Measurements from ENCODE around the gene EMP1. TPM values are rescaled to one million over a fixed set of nuclear protein-coding genes. Genes with fewer than 3 reads are reported as not detected.

EMP1 gene
- total and polyA plus RNA-seq, 2 of the 13 experiments (the other 11 are each of a cell fraction or from before 2014, with no cell fraction given), result 0.13 to 0.61 TPM

GRCh38 chr12:13199592-13199991 is 3.1 kb downstream of the EMP1 start (continued):
- no peak for TF ChIP-seq DMTF1 (CRISPR knock-in tag; IDR thresholded peaks at IDR 0.05)
- no peak for TF ChIP-seq RXRA (CRISPR knock-in tag; IDR thresholded peaks at IDR 0.05)
- TF ChIP-seq ETV5 (CRISPR knock-in tag; IDR thresholded peaks at IDR 0.05; ENCODE audit: borderline replicate concordance), result no peak
- TF ChIP-seq ZNF503 (CRISPR knock-in tag; IDR thresholded peaks at IDR 0.05), result no peak
- no peak for TF ChIP-seq DR1 (CRISPR knock-in tag; IDR thresholded peaks at IDR 0.05)
- TF ChIP-seq U2AF2 (IDR thresholded peaks at IDR 0.05; ENCODE audit: low read depth, low read length), result no peak
- no peak for TF ChIP-seq BORCS8-MEF2B (CRISPR knock-in tag; IDR thresholded peaks at IDR 0.05)

GRCh38 chr12:13200841-13201240 is 4.3 kb downstream of the EMP1 start:
- no peak overlapping the region for H3K4me2 ChIP-seq (ENCODE audit: low read depth, low read length)
- CTCF ChIA-PET (ENCODE audit: low intra/inter-chr PET ratio, low total read pairs), result no interaction called here
- ATAC-seq (no peak), FAIRE-seq (no peak), DNase-seq (ENCODE audit: low spot score) (no peak)
- peaks cover 3 to 55% of the 10 kb centered on the region in 2 experiments; a peak in 4 of 5 replicates for H3K27me3 ChIP-seq (ENCODE audit: control insufficient read depth in 1 of 2, insufficient read depth in 2 of 2, low read length in 2 of 2)
- no peak overlapping the region for H3K27ac ChIP-seq (ENCODE audit: extremely low read length, insufficient read depth, low read length)
- no peak overlapping the region for H3K4me3 ChIP-seq (replicated peaks in 1 of 3; ENCODE audit: insufficient read depth in 1 of 3, low read depth in 2 of 3, low read length in 3 of 3)
- H2AFZ ChIP-seq (ENCODE audit: low read length), result no peak overlapping the region
- no TSS peak for BruUV-seq (replicated peaks)
- intact Hi-C loops (cut with micrococcal nuclease; ENCODE audit: unreplicated experiment), result no loop called here
- no peaks in the 10 kb centered on the region for H3K79me2 ChIP-seq (ENCODE audit: insufficient read depth, low read length)
- no peaks in the 10 kb centered on the region for H3K36me3 ChIP-seq (replicated peaks in 1 of 2; ENCODE audit: control insufficient read depth in 1 of 2, insufficient read depth in 2 of 2, low read length in 2 of 2)
- H3K9ac ChIP-seq (ENCODE audit: insufficient read depth, low read depth, low read length), result no peak overlapping the region
- no peaks in the 10 kb centered on the region for H4K20me1 ChIP-seq (ENCODE audit: insufficient read depth, low read length)
- WGBS (ENCODE audit: low lambda C conversion rate), result 37% methylated on average over 8 of the region's 8 CpGs
- in situ Hi-C loops (cut with HindIII; ENCODE audit: extremely low pct_ligation_motif_present, low pct_unique_long_range_greater_than_20kb), result loop anchor here (25.0 kb wide), 1 partner anchor 414 kb away; the partner anchor contains the start of gene APOLD1
- no peaks in the 10 kb centered on the region for H3K9me3 ChIP-seq (ENCODE audit: low read length)
- H3K4me1 ChIP-seq (ENCODE audit: insufficient read depth, low read length), result peaks cover 12% of the 10 kb centered on the region
- POLR2A ChIA-PET, result no interaction called here
- TF ChIP-seq ZNF546 (CRISPR knock-in tag; conservative IDR thresholded peaks at IDR 0.05) (no peak), ZNF205 (CRISPR knock-in tag; IDR thresholded peaks at IDR 0.05) (no peak), SMAD1 (CRISPR knock-in tag; IDR thresholded peaks at IDR 0.05; ENCODE audit: borderline replicate concordance, low read depth) (no peak), MTERF4 (CRISPR knock-in tag; IDR thresholded peaks at IDR 0.05) (no peak), HNRNPL (IDR thresholded peaks at IDR 0.05; ENCODE audit: low read depth, low read length) (no peak), ZNF510 (CRISPR knock-in tag; IDR thresholded peaks at IDR 0.05; ENCODE audit: low read depth) (no peak), ZNF432 (CRISPR knock-in tag; IDR thresholded peaks at IDR 0.05; ENCODE audit: borderline replicate concordance) (no peak), EEA1 (CRISPR knock-in tag; IDR thresholded peaks at IDR 0.05; ENCODE audit: borderline replicate concordance) (no peak), ZUFSP (CRISPR knock-in tag; IDR thresholded peaks at IDR 0.05; ENCODE audit: borderline replicate concordance) (no peak), HOXD1 (CRISPR knock-in tag; IDR thresholded peaks at IDR 0.05) (no peak), IRX3 (CRISPR knock-in tag; IDR thresholded peaks at IDR 0.05; ENCODE audit: borderline replicate concordance, low read depth) (no peak)

All from HepG2 (cell line).